HEK293T (cell line): ENCODE data around the gene IZUMO1R.
"Not testable (repeated sequence)": the region's sequence is repeated elsewhere in the genome, so short reads cannot be mapped to it uniquely, and the experiment has no call there.

ENCODE experiments used
- CTCF ChIA-PET: fragments of 350-600 bp; formaldehyde crosslinking; extraction: SDS; loops from one replicate; lab custom pipeline; 2021; ENCODE audit warnings: antibody characterized with exemption, inconsistent platforms; lab: Yijun Ruan, JAX
- POLR2A ChIA-PET: fragments of 350-600 bp; formaldehyde crosslinking; extraction: SDS; loops from one replicate; lab custom pipeline; 2020; ENCODE audit warnings: antibody characterized with exemption, inconsistent platforms; lab: Yijun Ruan, JAX
- DNase-seq: peaks from one replicate; pipeline ENCODE4 v3.0.0; 2012; ENCODE audit warnings: mixed read lengths; ENCODE audit errors: extremely low spot score
- ARNT ChIP-seq: fragments of 450-650 bp; IDR thresholded peaks from 2 replicates; pipeline ENCODE4 v1.6.1; 2017; ENCODE audit warnings: mild to moderate bottlenecking
- BHLHE40 ChIP-seq: fragments of 450-650 bp; IDR thresholded peaks from 2 replicates; pipeline ENCODE4 v1.6.1; 2016; ENCODE audit warnings: mild to moderate bottlenecking, moderate library complexity, borderline replicate concordance
- CTBP1 ChIP-seq: fragments of 450-650 bp; IDR thresholded peaks from 2 replicates; pipeline ENCODE4 v1.6.1; 2016; ENCODE audit warnings: borderline replicate concordance
- ELF4 ChIP-seq: fragments of 450-650 bp; IDR thresholded peaks from 2 replicates; pipeline ENCODE4 v1.6.1; 2017; ENCODE audit warnings: antibody characterized with exemption
- FOXA1 ChIP-seq: fragments of 450-650 bp; IDR thresholded peaks from 2 replicates; pipeline ENCODE4 v1.6.1; 2016; ENCODE audit warnings: mild to moderate bottlenecking
- FOXK2 ChIP-seq: fragments of 450-650 bp; IDR thresholded peaks from 2 replicates; pipeline ENCODE4 v1.6.1; 2016; ENCODE audit warnings: mild to moderate bottlenecking
- FOXM1 ChIP-seq: fragments of 450-650 bp; IDR thresholded peaks from 2 replicates; pipeline ENCODE4 v1.6.1; 2017; ENCODE audit warnings: mild to moderate bottlenecking, borderline replicate concordance
- HDGF ChIP-seq: fragments of 450-650 bp; IDR thresholded peaks from 2 replicates; pipeline ENCODE4 v1.6.1; 2017; ENCODE audit warnings: antibody characterized with exemption, borderline replicate concordance
- L3MBTL2 ChIP-seq: fragments of 450-650 bp; conservative IDR thresholded peaks from 2 replicates; pipeline ENCODE4 v1.6.1; 2016; ENCODE audit warnings: mild to moderate bottlenecking
- LEF1 ChIP-seq: fragments of 450-650 bp; IDR thresholded peaks from 2 replicates; pipeline ENCODE4 v1.6.1; 2017; ENCODE audit warnings: mild to moderate bottlenecking, borderline replicate concordance
- NFRKB ChIP-seq: fragments of 450-650 bp; IDR thresholded peaks from 2 replicates; pipeline ENCODE4 v1.6.1; 2016; ENCODE audit warnings: mild to moderate bottlenecking, moderate library complexity
- SP1 ChIP-seq: fragments of 450-650 bp; IDR thresholded peaks from 2 replicates; pipeline ENCODE4 v1.6.1; 2017
- SUZ12 ChIP-seq: fragments of 450-650 bp; IDR thresholded peaks from 2 replicates; pipeline ENCODE4 v1.6.1; 2016; ENCODE audit warnings: mild to moderate bottlenecking
- TARDBP ChIP-seq: fragments of 450-650 bp; IDR thresholded peaks from 2 replicates; pipeline ENCODE4 v1.6.1; 2016
- ZNF384 ChIP-seq: fragments of 450-650 bp; IDR thresholded peaks from 2 replicates; pipeline ENCODE4 v1.6.1; 2016
- TF ChIP-seq, protein P1 (sequence below): fragments of 450-650 bp; IDR thresholded peaks from 2 replicates; pipeline ENCODE4 v1.6.1; 2016

IZUMO1R gene

GRCh38 chr11:94303966-94304958 is at the start of gene IZUMO1R:
Gene IZUMO1R (plus strand): TSS chr11:94304580. CDS start chr11:94305637, 1,057 bp downstream.
- TF ChIP-seq BHLHE40 (no peak), CTBP1 (no peak), ARNT (no peak)
- TF ChIP-seq, protein P1, sequence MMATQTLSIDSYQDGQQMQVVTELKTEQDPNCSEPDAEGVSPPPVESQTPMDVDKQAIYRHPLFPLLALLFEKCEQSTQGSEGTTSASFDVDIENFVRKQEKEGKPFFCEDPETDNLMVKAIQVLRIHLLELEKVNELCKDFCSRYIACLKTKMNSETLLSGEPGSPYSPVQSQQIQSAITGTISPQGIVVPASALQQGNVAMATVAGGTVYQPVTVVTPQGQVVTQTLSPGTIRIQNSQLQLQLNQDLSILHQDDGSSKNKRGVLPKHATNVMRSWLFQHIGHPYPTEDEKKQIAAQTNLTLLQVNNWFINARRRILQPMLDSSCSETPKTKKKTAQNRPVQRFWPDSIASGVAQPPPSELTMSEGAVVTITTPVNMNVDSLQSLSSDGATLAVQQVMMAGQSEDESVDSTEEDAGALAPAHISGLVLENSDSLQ: no peak
- POLR2A ChIA-PET: no interaction called here
- CTCF ChIA-PET: no interaction called here
- no peak for DNase-seq

DNA sequence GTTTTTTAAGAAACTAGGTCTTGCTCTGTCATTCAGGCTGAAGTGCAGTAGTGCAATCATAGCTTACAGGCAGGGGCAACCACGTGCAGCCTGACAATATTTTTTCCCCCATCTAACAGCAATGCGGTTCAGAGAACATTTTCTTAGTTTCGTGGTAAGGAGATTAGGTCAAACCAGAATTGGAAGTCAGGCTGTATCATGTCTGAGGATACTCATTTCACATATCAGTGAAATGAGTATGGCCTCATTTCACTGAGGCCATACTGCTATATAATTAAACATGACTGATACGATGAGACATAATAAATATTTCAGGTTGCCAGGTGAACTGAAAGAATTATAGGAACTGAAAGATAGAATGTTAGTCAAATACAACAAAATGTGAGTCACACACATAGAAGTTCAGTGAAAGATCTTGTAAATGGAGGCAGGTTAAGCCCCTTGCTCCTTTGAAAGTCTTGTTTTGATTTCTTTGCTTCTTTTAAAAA is 32.5 kb upstream of the IZUMO1R start:
- ChIA-PET CTCF (no interaction called here), POLR2A (no interaction called here)
- no peak for TF ChIP-seq SP1
- TF ChIP-seq BHLHE40: no peak
- TF ChIP-seq CTBP1: no peak
- no peak for TF ChIP-seq ELF4
- no peak for TF ChIP-seq L3MBTL2
- no peak for TF ChIP-seq TARDBP
- no peak for TF ChIP-seq LEF1
- no peak for TF ChIP-seq NFRKB
- TF ChIP-seq ZNF384: no peak
- no peak for TF ChIP-seq FOXM1
- no peak for TF ChIP-seq HDGF
- DNase-seq: no peak

GRCh38 chr11:94272738-94273313 is 31.6 kb upstream of the IZUMO1R start:
- POLR2A ChIA-PET: no interaction called here
- TF ChIP-seq SUZ12 (no peak), ARNT (no peak), SP1 (no peak), FOXM1 (no peak), FOXK2 (no peak), TARDBP (no peak), ELF4 (no peak), ZNF384 (no peak), BHLHE40 (no peak), NFRKB (no peak), HDGF (no peak), L3MBTL2 (no peak), CTBP1 (no peak), FOXA1 (no peak), LEF1 (no peak)
- TF ChIP-seq, protein P1: no peak
- no peak for DNase-seq
- CTCF ChIA-PET: no interaction called here

DNA sequence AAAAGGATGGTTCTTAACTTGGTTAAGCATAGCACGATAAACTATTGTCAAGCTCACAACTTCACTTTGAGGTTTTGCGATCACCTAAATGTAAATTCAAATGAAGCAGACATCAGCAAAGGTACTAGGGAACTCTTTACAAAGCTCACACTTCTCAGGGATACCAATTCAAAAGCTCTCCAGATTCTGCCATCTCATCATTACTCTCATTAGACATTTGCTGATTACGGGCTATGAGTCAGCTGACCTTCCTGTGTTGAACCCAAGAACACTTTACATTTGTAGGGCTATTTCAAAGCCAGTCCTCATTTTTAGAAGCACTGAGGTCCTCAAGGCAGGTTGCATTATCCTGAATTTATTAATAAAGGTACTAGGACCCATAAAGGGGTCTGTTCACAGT is 28.4 kb upstream of the IZUMO1R start:
- no peak for TF ChIP-seq CTBP1
- DNase-seq: no peak
- ChIA-PET POLR2A (no interaction called here), CTCF (no interaction called here)

DNA sequence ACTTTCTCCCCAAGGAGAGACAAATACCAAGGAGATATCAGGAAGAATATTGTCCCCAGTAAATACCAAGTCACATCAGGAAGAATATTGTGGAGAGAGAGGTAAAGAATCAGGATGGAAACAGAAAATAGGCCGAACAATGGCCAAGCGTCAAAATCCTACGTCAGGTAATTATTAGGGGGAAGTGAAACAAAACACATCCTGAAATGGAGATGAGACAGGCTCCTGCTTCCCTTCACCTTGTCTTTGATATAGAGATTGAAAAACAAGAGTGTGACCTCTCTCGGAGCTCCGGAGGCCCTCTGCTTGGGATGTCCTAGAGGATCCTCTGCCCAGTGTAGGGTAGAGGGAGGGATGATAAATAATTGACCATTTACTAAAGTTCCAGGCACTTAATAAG is 27.4 kb upstream of the IZUMO1R start:
- TF ChIP-seq, protein P1: no peak
- no peak for TF ChIP-seq FOXM1
- CTCF ChIA-PET: no interaction called here
- POLR2A ChIA-PET: no interaction called here
- no peak for DNase-seq

DNA sequence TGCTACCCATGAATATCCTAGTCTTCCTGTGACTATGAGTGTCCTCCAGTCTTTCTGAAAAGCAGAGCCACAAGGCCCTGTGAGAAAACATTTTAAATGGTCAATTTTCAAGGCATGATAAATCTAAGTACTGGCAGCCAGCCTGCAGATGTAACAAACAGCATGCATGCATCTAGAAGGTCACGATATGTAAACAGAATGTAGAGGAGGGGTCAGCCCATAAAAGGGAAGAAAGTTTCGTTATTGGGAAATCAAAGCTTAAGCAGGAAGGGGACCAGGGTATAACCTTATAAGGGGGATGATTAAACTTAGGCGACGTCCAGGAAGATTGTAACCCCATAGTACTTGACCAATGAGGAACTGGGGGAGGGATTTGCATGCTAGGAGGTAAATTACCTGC is 26.2 kb upstream of the IZUMO1R start:
- POLR2A ChIA-PET, CTCF ChIA-PET, DNase-seq: not testable (repeated sequence)

- ChIA-PET CTCF (no interaction called here), POLR2A (no interaction called here)
- no peak for DNase-seq
- TF ChIP-seq ARNT: no peak
- TF ChIP-seq FOXA1: no peak
- no peak for TF ChIP-seq BHLHE40
- no peak for TF ChIP-seq FOXM1
- no peak for TF ChIP-seq ZNF384
- no peak for TF ChIP-seq NFRKB
- no peak for TF ChIP-seq SUZ12
- no peak for TF ChIP-seq CTBP1
- no peak for TF ChIP-seq FOXK2
- no peak for TF ChIP-seq TARDBP
- no peak for TF ChIP-seq HDGF
- no peak for TF ChIP-seq ELF4
- no peak for TF ChIP-seq L3MBTL2
- no peak for TF ChIP-seq LEF1
- TF ChIP-seq, protein P1: no peak
- no peak for TF ChIP-seq SP1
These were observed 24.4 kb upstream of the IZUMO1R start for GRCh38 chr11:94279996-94280395.
